Neural cell (in vitro differentiated cells): ENCODE results near the gene EXOC4. TPM values are rescaled to one million over a fixed set of nuclear protein-coding genes. Genes with fewer than 3 reads are reported as not detected.

ENCODE experiments used
- H2AFZ ChIP-seq: fragments of 200-600, 300-800 bp; sonication (generic), shearing (Covaris generic); 2 replicates; pipeline ENCODE4 v1.6.0; 2014; ENCODE audit warnings: low read depth, mild to moderate bottlenecking, antibody characterized with exemption, low read length, moderate library complexity
- H3F3A ChIP-seq: fragments of 200-600 bp; shearing (Covaris generic); 2 replicates; pipeline ENCODE4 v1.6.1; 2016; ENCODE audit warnings: mild to moderate bottlenecking, moderate library complexity, mixed read lengths, antibody characterized with exemption, low read length; ENCODE audit not compliant: insufficient read depth, poor library complexity, severe bottlenecking
- H3K27ac ChIP-seq: fragments of 200-600, 300-800 bp; sonication (generic), shearing (Covaris generic); 2 replicates; pipeline ENCODE4 v1.5.1; 2014; ENCODE audit warnings: mild to moderate bottlenecking, low read length, moderate library complexity
- H3K27me3 ChIP-seq: fragments of 300-800, 200-600 bp; sonication (generic), shearing (Covaris generic); 2 replicates; pipeline ENCODE4 v1.6.0; 2014; ENCODE audit warnings: mild to moderate bottlenecking, low read depth, low read length, moderate library complexity; ENCODE audit not compliant: insufficient read depth
- H3K36me3 ChIP-seq: fragments of 300-800, 200-600 bp; sonication (generic), shearing (Covaris generic); 2 replicates; pipeline ENCODE4 v1.5.1; 2014; ENCODE audit warnings: mild to moderate bottlenecking, antibody characterized with exemption, low read length, moderate library complexity; ENCODE audit not compliant: insufficient read depth
- H3K4me2 ChIP-seq: fragments of 300-800, 200-600 bp; sonication (generic), shearing (Covaris generic); 2 replicates; pipeline ENCODE4 v1.6.0; 2014; ENCODE audit warnings: mild to moderate bottlenecking, low read length
- H3K4me3 ChIP-seq: fragments of 300-800, 200-600 bp; sonication (generic), shearing (Covaris generic); 2 replicates; pipeline ENCODE4 v1.5.1; 2014; ENCODE audit warnings: mild to moderate bottlenecking, low read length, moderate library complexity
- H3K79me2 ChIP-seq: fragments of 200-600 bp; shearing (Covaris generic); replicated peaks from 2 replicates; pipeline ENCODE4 v1.6.0; 2014; ENCODE audit warnings: mild to moderate bottlenecking, low read length, moderate library complexity; ENCODE audit not compliant: insufficient read depth
- H3K9ac ChIP-seq: fragments of 300-800, 200-600 bp; sonication (generic), shearing (Covaris generic); 2 replicates; pipeline ENCODE4 v1.6.1; 2016; ENCODE audit warnings: mild to moderate bottlenecking, low read length, mixed read lengths
- H3K9me2 ChIP-seq: fragments of 200-600 bp; shearing (Covaris generic); 2 replicates; pipeline ENCODE4 v1.6.1; 2016; ENCODE audit warnings: mild to moderate bottlenecking, low read length, mixed read lengths; ENCODE audit not compliant: insufficient read depth
- H3K9me3 ChIP-seq: fragments of 200-600, 300-800 bp; sonication (generic), shearing (Covaris generic); 2 replicates; pipeline ENCODE4 v1.6.1; 2016; ENCODE audit warnings: mild to moderate bottlenecking, mixed run types, low read length, moderate library complexity, mixed read lengths
- H4K20me1 ChIP-seq: fragments of 200-600 bp; shearing (Covaris generic); 2 replicates; pipeline ENCODE4 v1.6.1; 2016; ENCODE audit warnings: mild to moderate bottlenecking, mixed run types; ENCODE audit not compliant: insufficient read depth
- CTCF ChIP-seq: fragments of 450-650 bp; IDR thresholded peaks from 2 replicates; pipeline ENCODE4 v1.5.1; 2014; ENCODE audit warnings: antibody characterized with exemption, mild to moderate bottlenecking, moderate library complexity; ENCODE audit not compliant: poor library complexity, severe bottlenecking
- EP300 ChIP-seq: fragments of 450-650 bp; conservative IDR thresholded peaks from 2 replicates; pipeline ENCODE4 v1.6.1; 2014; ENCODE audit warnings: antibody characterized with exemption, mild to moderate bottlenecking, moderate library complexity; ENCODE audit not compliant: poor library complexity, severe bottlenecking
- EZH2 ChIP-seq: fragments of 200-600, 300-800 bp; shearing (Covaris generic), sonication (generic); IDR thresholded peaks from 2 replicates; pipeline ENCODE4 v1.6.1; 2014; ENCODE audit warnings: antibody characterized with exemption, low read length, borderline replicate concordance, mild to moderate bottlenecking; ENCODE audit not compliant: insufficient read depth, poor library complexity, severe bottlenecking
- MXI1 ChIP-seq: fragments of 450-650 bp; conservative IDR thresholded peaks from 2 replicates; pipeline ENCODE4 v1.6.1; 2014; ENCODE audit warnings: antibody characterized with exemption, mild to moderate bottlenecking; ENCODE audit not compliant: poor library complexity, severe bottlenecking
- POLR2AphosphoS5 ChIP-seq: IDR thresholded peaks from 2 replicates; pipeline ENCODE4 v1.6.1; 2012
- RAD21 ChIP-seq: fragments of 450-650 bp; conservative IDR thresholded peaks from 2 replicates; pipeline ENCODE4 v1.6.1; 2014; ENCODE audit warnings: antibody characterized with exemption, mild to moderate bottlenecking, moderate library complexity
- REST ChIP-seq: IDR thresholded peaks from 2 replicates; pipeline ENCODE4 v1.6.1; 2012; ENCODE audit warnings: borderline replicate concordance
- SMC3 ChIP-seq: fragments of 450-650 bp; conservative IDR thresholded peaks from 2 replicates; pipeline ENCODE4 v1.6.1; 2014; ENCODE audit warnings: antibody characterized with exemption, mild to moderate bottlenecking, moderate library complexity; ENCODE audit not compliant: poor library complexity
- TAF1 ChIP-seq: IDR thresholded peaks from 2 replicates; pipeline ENCODE4 v1.6.1; 2012; ENCODE audit warnings: low read depth
- polyA plus RNA-seq: library from polyadenylated mRNA; depleted of rRNA; stranded (reverse); fragments of >200 nt; gene quantifications from 2 replicates; pipeline ENCODE4 v1.2.3, GENCODE V29; 2014

The EXOC4 gene
- polyA plus RNA-seq, 1 donor from 2014 or later, result 36.5 TPM

DNA sequence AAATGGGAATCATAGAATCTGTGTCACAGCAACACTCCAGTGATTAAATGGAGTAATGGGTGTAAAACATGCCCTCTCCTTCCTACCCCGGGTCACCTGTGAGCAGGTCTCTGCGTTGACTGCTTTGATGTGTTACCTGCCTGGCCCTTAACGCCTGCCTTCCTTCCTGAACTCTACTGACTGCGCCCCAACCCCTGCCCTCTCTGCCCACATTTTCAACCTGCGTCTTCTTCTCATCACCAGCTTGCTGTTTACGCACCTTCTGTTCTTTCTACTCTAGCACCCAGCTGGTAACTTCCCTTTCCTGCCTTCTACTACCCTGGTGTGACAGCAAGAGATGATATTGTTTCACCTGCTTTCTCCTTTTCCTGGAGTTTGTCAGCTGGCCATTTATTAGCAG, 571.3 kb downstream of the EXOC4 start:
- Histone ChIP-seq H2AFZ (no peak overlapping the region), H3K36me3 (no peaks in the 10 kb centered on the region), H3K4me3 (no peak overlapping the region), H3F3A (peaks cover 3% of the 10 kb centered on the region), H3K27ac (no peak overlapping the region), H4K20me1 (no peaks in the 10 kb centered on the region), H3K9me2 (no peaks in the 10 kb centered on the region), H3K79me2 (no peaks in the 10 kb centered on the region), H3K9ac (no peak overlapping the region), H3K9me3 (no peaks in the 10 kb centered on the region), H3K4me2 (no peak overlapping the region), H3K27me3 (no peaks in the 10 kb centered on the region)
- TF ChIP-seq REST (no peak), EZH2 (no peak), TAF1 (no peak), RAD21 (no peak), POLR2AphosphoS5 (no peak), SMC3 (no peak), EP300 (no peak), MXI1 (no peak), CTCF (no peak)

DNA sequence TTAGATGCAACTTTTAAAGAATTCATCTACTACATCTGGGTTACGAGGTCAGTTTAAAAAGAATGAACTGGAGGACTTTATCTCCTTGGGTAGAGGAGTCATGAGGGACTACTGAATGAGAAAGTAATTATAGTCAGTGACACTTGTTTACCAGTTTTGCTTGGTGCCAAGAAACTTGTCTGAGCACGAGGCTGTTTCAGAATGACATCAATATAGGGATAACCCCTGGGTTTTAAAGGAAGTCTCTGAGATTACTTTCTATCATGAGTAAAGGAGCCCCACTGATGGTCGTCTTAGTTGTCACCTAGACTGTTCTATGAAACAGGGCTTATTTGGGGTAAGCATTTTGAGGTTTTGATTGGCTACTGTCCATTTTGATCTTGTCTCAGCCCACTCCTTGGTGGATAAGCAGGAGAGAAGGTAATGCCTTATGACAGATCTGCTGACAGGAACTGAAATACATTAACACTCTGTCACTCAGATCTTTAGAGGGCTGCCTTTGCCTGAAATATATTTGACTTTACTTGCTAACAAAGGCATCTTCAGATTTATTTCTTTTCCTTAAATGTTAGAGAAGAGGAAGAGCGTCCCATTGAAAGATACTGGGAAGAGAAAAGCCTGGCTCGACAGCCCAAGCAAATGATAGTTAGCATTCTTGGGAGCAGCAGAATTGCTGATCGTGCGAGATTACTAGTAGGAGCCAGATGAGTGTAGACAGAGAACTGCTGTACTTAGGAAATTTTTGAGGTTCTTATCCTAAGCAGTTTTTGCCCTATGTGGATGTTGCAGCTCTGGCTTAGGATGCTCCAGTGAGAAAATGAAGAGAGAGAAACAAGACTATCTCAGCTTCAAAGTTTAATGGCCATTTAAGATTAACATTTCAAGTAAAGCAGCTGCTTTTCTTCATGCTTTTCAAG, 575.1 kb downstream of the EXOC4 start:
- Histone ChIP-seq H3K4me2 (no peak overlapping the region), H2AFZ (no peak overlapping the region), H4K20me1 (no peaks in the 10 kb centered on the region), H3K27me3 (no peaks in the 10 kb centered on the region), H3K36me3 (no peaks in the 10 kb centered on the region), H3F3A (peaks cover 3% of the 10 kb centered on the region), H3K79me2 (no peaks in the 10 kb centered on the region), H3K9me2 (no peaks in the 10 kb centered on the region), H3K9ac (no peak overlapping the region), H3K4me3 (no peak overlapping the region), H3K27ac (no peak overlapping the region), H3K9me3 (no peaks in the 10 kb centered on the region)
- TF ChIP-seq POLR2AphosphoS5 (peak; percentile 16), RAD21 (no peak), EP300 (peak; percentile 40)
